Tongue (tissue), 2 donors: ENCODE data around the gene GRID2. TPM values are rescaled to one million over a fixed set of nuclear protein-coding genes. Genes with fewer than 3 reads are reported as not detected.
A peak's percentile ranks its signal among the peaks of the same experiment; 100 is the strongest.
"Not testable (repeated sequence)": the region's sequence is repeated elsewhere in the genome, so short reads cannot be mapped to it uniquely, and the experiment has no call there.

Source experiments
- DNase-seq: peaks from one replicate; pipeline ENCODE4 v3.0.0-alpha.2; 2015
- total RNA-seq: library from RNA; depleted of rRNA; stranded (reverse); fragments of >200 nt; gene quantifications from one replicate; pipeline ENCODE4 v1.2.3, GENCODE V29; 2014

Gene GRID2
- total RNA-seq, 1 donor from 2014 or later, result 1.6 TPM

- DNase-seq, result not testable (repeated sequence)
Measured at GRCh38 chr4:92444143-92444843, 140.5 kb downstream of the GRID2 start.

DNA sequence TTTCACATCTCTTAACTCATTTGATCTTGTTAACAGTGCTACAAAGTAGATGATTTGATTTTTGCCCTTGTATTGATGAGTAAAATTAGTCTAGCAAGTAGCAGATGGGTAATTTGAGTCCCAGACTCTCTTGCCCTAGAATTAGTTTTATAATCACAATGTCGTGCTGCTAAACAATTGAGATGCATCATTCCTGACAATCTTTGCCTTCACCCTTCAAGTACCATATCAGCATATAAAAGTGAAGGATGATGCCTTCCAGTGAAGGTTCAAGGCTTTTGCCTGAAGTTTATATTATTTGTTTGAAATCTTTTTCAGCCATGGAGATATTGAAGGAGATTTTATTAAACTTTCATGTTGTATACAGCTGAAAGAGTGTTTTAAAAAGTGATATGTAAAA lies 141.4 kb downstream of the GRID2 start:
- DNase-seq, result no peak

DNA sequence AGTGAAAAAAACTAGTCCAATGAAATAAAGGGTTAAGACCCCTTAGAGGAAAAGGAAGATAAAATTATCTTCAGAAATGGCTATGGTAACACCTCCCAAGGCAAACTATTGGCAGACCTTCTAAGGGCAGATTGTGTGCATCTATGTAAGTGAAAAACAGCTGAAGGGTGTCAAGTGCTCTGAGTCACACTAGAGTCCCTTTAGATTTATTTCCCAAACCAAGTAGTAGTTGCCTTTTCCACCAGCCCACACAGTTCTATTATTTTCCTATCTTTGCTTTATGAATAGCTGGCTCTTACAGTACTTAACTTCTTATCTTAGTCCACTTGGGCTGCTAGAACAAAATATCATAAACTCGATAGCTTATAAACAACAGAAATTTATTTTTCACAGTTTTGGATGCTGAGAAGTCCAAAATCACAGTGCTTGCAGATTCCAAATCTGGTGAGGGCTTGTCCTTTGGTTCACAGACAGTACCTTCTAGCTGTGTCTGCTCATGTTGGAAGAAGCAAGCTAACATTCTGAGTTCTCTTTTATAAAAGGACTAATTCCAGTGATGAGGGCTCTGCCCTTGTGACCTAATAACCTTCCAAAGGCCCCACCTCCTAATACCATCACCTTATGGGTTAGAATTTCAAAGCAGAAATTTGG lies 143.6 kb downstream of the GRID2 start:
- DNase-seq, result peak; percentile 1

GRCh38 chr4:92448176-92448575 lies 144.4 kb downstream of the GRID2 start:
- not testable (repeated sequence) for DNase-seq

DNA sequence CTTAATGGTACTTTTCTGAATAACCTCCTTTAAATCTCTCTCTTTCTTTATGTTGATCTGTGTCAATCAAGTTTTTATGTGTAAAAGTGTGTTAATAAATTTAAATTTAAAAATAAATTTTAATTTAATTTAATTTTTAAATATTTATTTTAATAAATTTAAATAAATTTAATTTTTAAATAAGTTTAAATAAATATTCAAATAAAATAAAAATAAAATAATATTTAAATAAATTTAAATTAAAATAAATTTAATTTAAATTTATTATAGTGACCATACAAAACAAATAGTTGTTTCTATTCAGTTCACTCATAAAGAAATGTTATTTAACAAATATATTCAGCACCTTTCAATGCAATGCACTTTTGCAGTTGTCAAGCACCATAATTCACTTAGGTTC lies 146.9 kb downstream of the GRID2 start:
- DNase-seq, result no peak

DNA sequence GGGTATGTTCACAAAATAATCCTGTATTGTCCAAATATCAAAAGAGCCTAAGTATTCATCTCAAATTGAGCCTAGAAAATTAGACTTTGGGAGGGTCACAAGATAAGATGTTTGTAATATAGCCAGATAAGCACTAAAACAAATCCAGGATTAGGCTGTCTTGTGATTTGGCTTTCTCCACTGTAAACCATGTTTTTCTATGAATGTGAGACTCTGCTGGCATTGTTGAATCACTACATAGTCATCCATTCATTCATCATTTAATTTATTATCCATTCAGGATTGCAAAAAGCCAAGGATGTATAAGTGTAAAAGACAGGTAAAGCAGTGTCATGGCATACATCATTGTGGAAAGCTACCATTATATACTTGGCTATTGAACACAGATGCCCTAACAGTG lies 148.0 kb downstream of the GRID2 start:
- DNase-seq, result no peak

DNA sequence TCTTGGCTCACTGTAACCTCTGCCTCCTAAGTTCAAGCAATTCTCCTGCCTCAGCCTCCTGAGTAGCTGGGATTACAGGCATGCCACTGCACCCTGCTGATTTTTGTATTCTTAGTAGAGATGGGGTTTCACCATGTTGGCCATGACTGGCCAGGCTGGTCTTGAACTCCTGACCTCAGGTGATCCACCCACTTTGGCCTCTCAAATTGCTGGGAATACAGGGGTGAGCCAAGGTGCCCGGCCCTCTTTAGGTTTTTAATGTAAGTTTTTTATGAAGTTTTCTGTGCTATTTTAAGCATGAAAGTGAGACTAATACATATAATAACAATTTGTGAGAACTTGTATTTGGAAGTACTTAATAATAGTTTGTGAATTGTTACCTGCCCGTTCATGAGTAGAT lies 148.6 kb downstream of the GRID2 start:
- not testable (repeated sequence) for DNase-seq

GRCh38 chr4:92455329-92455839 lies 151.6 kb downstream of the GRID2 start:
- no peak for DNase-seq

GRCh38 chr4:92455951-92456350 lies 152.2 kb downstream of the GRID2 start:
- DNase-seq, result peak; percentile 2

GRCh38 chr4:92461732-92462131 lies 158.0 kb downstream of the GRID2 start:
- DNase-seq, result no peak

DNA sequence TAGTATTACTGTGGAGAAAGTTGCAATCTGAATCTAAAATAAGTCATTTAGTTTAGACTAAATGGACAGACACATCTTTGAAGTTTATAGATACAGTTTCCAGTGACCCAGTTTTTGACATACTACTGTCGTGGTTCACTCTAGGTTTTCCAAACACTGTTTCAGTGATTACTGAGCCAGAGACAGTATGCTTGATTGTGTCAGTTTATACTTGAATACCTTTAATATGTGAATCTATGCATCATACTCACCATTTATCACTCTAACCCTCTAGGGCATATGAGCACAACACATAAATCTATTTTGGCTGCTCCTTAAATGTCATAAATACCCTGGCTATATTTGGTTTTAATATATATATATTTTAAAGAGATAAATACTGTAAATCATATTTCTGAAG lies 173.5 kb downstream of the GRID2 start:
- no peak for DNase-seq

DNA sequence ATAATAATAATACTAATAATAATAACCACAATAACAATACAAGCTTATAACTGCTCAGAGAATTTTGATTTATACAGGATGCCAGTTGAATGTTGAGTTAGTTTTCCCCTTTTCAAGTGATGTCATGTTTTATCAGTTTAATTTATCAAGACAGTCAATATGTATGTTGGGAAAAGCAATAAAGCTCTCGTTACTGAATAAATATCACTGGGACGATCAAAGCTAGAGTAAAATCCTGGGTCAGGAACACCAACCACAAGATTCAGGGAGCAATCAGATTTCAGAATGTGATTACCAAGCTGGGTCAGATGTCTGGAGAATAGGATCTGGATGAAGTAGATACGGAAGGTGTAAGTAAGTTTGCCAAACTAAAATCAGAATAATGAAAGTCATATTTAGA lies 179.6 kb downstream of the GRID2 start:
- DNase-seq, result no peak

- no peak for DNase-seq
Measured at GRCh38 chr4:92488496-92488895, 184.7 kb downstream of the GRID2 start.

DNA sequence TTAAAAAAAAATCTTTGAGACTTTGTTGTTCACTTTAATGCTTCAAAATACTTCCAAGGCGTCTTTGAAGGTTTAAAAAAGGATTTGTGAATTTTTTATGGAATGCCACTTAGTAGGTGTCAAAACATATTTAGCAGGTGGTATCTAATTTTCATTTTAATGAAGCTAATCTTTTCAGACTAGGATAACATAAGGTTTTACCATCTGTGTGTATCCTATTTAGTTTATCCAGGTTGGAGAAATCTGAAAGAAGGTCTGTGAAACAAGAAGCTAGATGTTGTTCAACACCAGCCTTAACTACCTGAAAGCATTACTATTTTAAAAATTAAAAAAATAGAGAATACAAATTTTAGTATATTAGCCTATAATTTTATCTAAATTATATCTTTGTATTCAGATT lies 193.4 kb downstream of the GRID2 start:
- DNase-seq, result no peak

- DNase-seq, result no peak
Measured at GRCh38 chr4:92501456-92501855, 197.7 kb downstream of the GRID2 start.

GRCh38 chr4:92506933-92507332 lies 203.2 kb downstream of the GRID2 start:
- DNase-seq, result no peak

- no peak for DNase-seq
Measured at GRCh38 chr4:92514627-92515026, 210.9 kb downstream of the GRID2 start.

DNA sequence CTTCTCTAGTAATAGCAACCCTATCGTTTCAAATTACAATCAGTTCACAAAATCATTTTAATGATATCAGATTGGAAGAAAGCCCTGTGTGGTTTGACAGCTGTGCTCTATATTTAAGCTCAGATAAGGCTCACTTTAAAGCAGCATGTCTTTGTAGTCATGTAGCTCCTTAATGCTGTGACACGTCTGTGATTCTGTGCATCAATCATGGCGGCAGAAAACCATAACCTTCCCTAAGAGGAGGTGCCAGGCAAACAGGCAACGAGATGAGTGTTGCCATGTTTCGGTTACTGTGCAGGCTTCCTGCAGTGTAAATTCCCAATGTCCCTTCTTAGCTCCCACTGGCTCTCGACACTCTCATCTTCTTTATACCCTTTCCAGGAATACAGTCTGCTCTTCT lies 212.7 kb downstream of the GRID2 start:
- DNase-seq, result no peak

DNA sequence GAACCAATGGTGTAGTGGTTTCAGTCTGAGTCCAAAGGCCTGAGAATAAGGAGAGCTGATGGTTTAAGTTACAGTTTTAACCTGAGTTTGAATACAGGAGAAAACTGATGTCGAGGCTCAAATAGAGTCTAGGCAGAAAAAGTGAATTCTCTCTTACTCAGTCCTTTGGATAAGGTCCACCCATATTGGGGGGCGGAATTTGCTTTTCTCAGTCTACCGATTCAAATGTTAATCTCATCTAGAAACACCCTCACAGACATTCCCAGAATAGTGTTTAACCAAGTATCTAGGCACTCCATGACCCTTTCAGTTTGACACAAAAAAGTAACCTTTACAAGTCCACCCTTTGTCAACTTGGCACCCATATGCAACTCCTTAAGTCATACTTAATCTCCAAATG lies 216.0 kb downstream of the GRID2 start:
- DNase-seq, result no peak

GRCh38 chr4:92520563-92520962 lies 216.8 kb downstream of the GRID2 start:
- DNase-seq, result no peak

DNA sequence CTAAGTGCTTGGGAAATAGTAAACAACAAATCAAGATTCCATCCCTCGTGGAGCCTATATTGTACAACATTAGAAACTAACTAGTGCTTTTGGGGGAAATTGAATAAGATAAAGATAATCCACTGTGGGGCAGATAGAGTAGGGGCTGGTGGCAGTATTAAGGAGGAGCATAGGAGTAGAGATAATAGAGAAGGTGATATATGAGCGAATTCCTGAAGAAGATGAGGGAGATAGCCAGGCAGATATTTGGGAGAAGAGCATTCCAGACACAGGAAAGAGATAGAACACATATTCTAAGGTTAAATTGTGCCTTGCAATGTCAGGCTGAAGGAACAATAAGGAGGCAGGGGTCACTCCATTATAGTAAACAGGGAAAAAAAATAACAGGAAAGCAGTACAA lies 218.2 kb downstream of the GRID2 start:
- no peak for DNase-seq

DNA sequence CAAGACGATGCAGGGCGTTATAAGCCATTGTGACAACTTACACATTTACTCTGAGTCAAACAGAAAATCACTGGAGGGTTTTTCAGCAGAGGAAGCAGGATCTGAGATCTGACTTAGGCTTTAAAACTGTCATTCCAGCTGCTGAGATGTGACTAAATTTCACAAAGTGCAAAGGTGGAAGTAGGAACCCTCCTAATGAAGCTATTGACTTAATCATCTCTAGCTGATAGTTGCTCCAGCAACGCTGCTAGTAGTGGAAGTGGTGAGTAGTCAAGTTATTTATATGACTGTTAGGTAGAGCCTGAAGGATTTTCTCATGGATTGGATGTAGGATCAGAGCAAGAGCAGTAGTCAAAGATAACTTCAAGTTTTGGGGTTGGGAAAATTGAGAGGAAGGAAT lies 218.6 kb downstream of the GRID2 start:
- DNase-seq, result no peak

- no peak for DNase-seq
Measured at GRCh38 chr4:92524131-92524530, 220.4 kb downstream of the GRID2 start.

DNA sequence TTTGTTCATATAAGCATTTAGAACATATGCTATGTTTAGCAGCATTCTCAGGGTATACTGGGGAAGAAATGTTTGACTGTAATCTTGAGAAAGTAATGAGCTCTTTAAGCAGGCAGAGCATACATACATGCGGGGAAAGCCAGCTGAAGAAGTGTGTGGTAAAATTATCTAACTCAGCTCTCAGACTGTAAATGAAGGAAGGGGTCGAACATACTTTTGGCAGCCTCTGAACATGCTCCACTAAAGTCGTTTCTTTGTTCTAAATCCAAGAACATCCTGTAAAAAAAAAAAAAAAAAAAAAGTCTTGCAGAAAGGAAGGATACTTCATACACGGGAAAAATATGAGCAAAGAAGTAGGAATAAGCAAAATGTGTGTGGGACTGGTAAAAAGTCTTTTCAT lies 224.8 kb downstream of the GRID2 start:
- DNase-seq, result peak; percentile 2
